ENCODE data around the gene TBX21. TPM values are rescaled to one million over a fixed set of nuclear protein-coding genes. Genes with fewer than 3 reads are reported as not detected.

The TBX21 gene
- total and polyA plus RNA-seq, 2 of the 4 experiments (the other 2 are of a cell fraction), result not detected

DNA sequence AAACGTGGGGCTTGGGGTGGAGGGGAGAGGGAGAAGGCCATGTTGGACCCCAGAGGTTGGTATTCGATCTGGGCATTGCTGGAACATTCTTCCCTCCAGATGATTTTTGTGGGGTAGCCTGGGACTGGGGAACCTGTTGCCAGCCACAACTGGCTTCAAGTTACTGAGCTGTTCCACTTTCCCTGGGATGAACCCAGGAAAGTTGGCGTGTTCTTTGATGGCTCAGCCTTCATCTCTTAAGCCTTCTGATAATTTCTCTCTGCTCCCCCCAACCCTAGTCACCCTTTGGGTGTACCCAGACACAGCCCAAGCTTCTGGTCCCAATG is 2.1 kb downstream of the TBX21 start:
- Histone ChIP-seq H3K9me1 (ENCODE audit: insufficient read depth, low read length) (no peaks in the 10 kb centered on the region), H3K4me3 (ENCODE audit: insufficient read depth, low read depth, low read length) (no peak overlapping the region), H4K5ac (ENCODE audit: low read depth, low read length) (no peak overlapping the region), H4K20me1 (ENCODE audit: insufficient read depth, low read length) (peaks cover 12% of the 10 kb centered on the region), H3K36me3 (ENCODE audit: control insufficient read depth, insufficient read depth, low read length) (no peaks in the 10 kb centered on the region), H4K91ac (ENCODE audit: insufficient read depth, low read depth, low read length) (no peak overlapping the region), H3K27me3 (ENCODE audit: control insufficient read depth, insufficient read depth, low read length) (peaks cover 69% of the 10 kb centered on the region), H4K8ac (ENCODE audit: low read depth in 2 of 2, low read length in 2 of 2) (no peak overlapping the region), H3K79me1 (ENCODE audit: low read depth in 1 of 2, low read length in 2 of 2) (no peaks in the 10 kb centered on the region), H2BK5ac (ENCODE audit: low read depth, low read length, poor library complexity, severe bottlenecking) (no peak overlapping the region), H3K18ac (ENCODE audit: low read depth, low read length) (no peak overlapping the region), H3K4ac (ENCODE audit: low read depth, low read length) (no peak overlapping the region), H2AK5ac (ENCODE audit: low read depth, low read length) (no peak overlapping the region), H2BK120ac (ENCODE audit: low read depth, low read length) (no peak overlapping the region), H3K9me3 (ENCODE audit: control insufficient read depth, insufficient read depth, low read length) (peaks cover 2% of the 10 kb centered on the region; the same call in 1 of the 2 replicates), H2BK20ac (ENCODE audit: low read depth, low read length) (no peak overlapping the region), H2AK9ac (replicated peaks; ENCODE audit: low read depth, low read length, poor library complexity) (no peak overlapping the region), H2BK15ac (ENCODE audit: low read depth, low read length) (no peak overlapping the region), H3K4me1 (ENCODE audit: control insufficient read depth, insufficient read depth, low read length) (no peaks in the 10 kb centered on the region), H3K27ac (ENCODE audit: insufficient read depth, low read length) (no peak overlapping the region), H3K56ac (ENCODE audit: extremely low read depth, insufficient read depth, low read length) (no peak overlapping the region), H3K4me2 (ENCODE audit: low read depth, low read length) (no peak overlapping the region), H3K9ac (ENCODE audit: low read depth, low read length) (no peak overlapping the region), H3K14ac (replicated peaks; ENCODE audit: low read depth, low read length) (no peak overlapping the region), H2AFZ (replicated peaks; ENCODE audit: low read length, poor library complexity) (no peak overlapping the region), H3K23ac (ENCODE audit: low read depth, low read length) (no peak overlapping the region)
- in situ Hi-C loops (cut with MboI; ENCODE audit: low sequenced_read_pairs) (no loop called here), dilution Hi-C loops (cut with HindIII; ENCODE audit: low sequenced_read_pairs, unreplicated experiment) (no loop called here), intact Hi-C loops (cut with micrococcal nuclease) (no loop called here)
- POLR2A ChIA-PET (ENCODE audit: unreplicated experiment), result no interaction called here
- WGBS, 2 experiments (ENCODE audit: extremely low coverage in 2 of 2, insufficient read length in 1 of 2), result 40% methylated on average over 3 of the region's 3 CpGs; no CpG with 5 or more reads in 1 of the 2 experiments
- no peak for ATAC-seq (ENCODE audit: low read depth)
- no peak for DNase-seq
- TF ChIP-seq POLR2A (IDR thresholded peaks at IDR 0.05; ENCODE audit: low read depth, low read length) (no peak), BHLHE40 (IDR thresholded peaks at IDR 0.05; ENCODE audit: low read depth, low read length) (no peak), RFX5 (IDR thresholded peaks at IDR 0.05; ENCODE audit: low read depth, low read length) (no peak), MAZ (IDR thresholded peaks at IDR 0.05; ENCODE audit: borderline replicate concordance, low read depth, low read length) (no peak), CHD1 (IDR thresholded peaks at IDR 0.05; ENCODE audit: low read depth, low read length) (no peak), MAFK (IDR thresholded peaks at IDR 0.05; ENCODE audit: low read depth, low read length) (no peak), CEBPB (IDR thresholded peaks at IDR 0.05; ENCODE audit: low read depth, low read length) (no peak), SMC3 (IDR thresholded peaks at IDR 0.05; ENCODE audit: low read depth, low read length) (no peak), RAD21 (IDR thresholded peaks at IDR 0.05; ENCODE audit: low read length) (no peak)
- TF ChIP-seq, protein P1, sequence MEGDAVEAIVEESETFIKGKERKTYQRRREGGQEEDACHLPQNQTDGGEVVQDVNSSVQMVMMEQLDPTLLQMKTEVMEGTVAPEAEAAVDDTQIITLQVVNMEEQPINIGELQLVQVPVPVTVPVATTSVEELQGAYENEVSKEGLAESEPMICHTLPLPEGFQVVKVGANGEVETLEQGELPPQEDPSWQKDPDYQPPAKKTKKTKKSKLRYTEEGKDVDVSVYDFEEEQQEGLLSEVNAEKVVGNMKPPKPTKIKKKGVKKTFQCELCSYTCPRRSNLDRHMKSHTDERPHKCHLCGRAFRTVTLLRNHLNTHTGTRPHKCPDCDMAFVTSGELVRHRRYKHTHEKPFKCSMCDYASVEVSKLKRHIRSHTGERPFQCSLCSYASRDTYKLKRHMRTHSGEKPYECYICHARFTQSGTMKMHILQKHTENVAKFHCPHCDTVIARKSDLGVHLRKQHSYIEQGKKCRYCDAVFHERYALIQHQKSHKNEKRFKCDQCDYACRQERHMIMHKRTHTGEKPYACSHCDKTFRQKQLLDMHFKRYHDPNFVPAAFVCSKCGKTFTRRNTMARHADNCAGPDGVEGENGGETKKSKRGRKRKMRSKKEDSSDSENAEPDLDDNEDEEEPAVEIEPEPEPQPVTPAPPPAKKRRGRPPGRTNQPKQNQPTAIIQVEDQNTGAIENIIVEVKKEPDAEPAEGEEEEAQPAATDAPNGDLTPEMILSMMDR (conservative IDR thresholded peaks at IDR 0.05; ENCODE audit: low read depth, low read length), result no peak
- TF ChIP-seq, protein P2, sequence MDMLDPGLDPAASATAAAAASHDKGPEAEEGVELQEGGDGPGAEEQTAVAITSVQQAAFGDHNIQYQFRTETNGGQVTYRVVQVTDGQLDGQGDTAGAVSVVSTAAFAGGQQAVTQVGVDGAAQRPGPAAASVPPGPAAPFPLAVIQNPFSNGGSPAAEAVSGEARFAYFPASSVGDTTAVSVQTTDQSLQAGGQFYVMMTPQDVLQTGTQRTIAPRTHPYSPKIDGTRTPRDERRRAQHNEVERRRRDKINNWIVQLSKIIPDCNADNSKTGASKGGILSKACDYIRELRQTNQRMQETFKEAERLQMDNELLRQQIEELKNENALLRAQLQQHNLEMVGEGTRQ (IDR thresholded peaks at IDR 0.05; ENCODE audit: low read depth, low read length), result no peak
- TF ChIP-seq, protein P3, sequence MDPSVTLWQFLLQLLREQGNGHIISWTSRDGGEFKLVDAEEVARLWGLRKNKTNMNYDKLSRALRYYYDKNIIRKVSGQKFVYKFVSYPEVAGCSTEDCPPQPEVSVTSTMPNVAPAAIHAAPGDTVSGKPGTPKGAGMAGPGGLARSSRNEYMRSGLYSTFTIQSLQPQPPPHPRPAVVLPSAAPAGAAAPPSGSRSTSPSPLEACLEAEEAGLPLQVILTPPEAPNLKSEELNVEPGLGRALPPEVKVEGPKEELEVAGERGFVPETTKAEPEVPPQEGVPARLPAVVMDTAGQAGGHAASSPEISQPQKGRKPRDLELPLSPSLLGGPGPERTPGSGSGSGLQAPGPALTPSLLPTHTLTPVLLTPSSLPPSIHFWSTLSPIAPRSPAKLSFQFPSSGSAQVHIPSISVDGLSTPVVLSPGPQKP (IDR thresholded peaks at IDR 0.05; ENCODE audit: borderline replicate concordance, low read depth, low read length), result no peak
- CTCF ChIA-PET, result no interaction called here
- no TSS peak for BruUV-seq (replicated peaks)

Measured in IMR-90 (cell line).